Body of pancreas (tissue), 4 donors: Measurements from ENCODE around the gene SNX20. TPM values are rescaled to one million over a fixed set of nuclear protein-coding genes. Genes with fewer than 3 reads are reported as not detected.

Experiments used
- ATAC-seq: fragments of 150-250 bp; one replicate; pipeline ENCODE4 v1.9.1; 2016
- DNase-seq, 4 donors: peaks; one replicate each; pipeline ENCODE4 v3.0.0-alpha.2; 2019
- H3K27ac ChIP-seq, 4 donors: fragments of 200-600 bp; sonication (generic); 1 replicate in 3 of 4; 2 replicates in 1 of 4; pipeline versions ENCODE4 v1.5.1 to v1.6.1; 2016 to 2019; ENCODE audit warnings: mild to moderate bottlenecking in 1 of 4, mixed read lengths in 1 of 4, moderate library complexity in 1 of 4
- H3K27me3 ChIP-seq, 2 donors: fragments of 200-600 bp; sonication (generic); one replicate each; pipeline ENCODE4 v1.6.0; 2016; ENCODE audit warnings: mild to moderate bottlenecking in 1 of 2
- H3K36me3 ChIP-seq, 2 donors: fragments of 200-600 bp; sonication (generic); replicated peaks in 1 of 2; 2 replicates each; pipeline ENCODE4 v1.5.1; 2016; ENCODE audit warnings: low read depth in 2 of 2; ENCODE audit not compliant: insufficient read depth in 1 of 2
- H3K4me1 ChIP-seq: fragments of 200-600 bp; sonication (generic); one replicate; pipeline ENCODE4 v1.6.0; 2016
- H3K4me3 ChIP-seq, 2 donors: fragments of 200-600 bp; sonication (generic); 1 replicate in 1 of 2; 2 replicates in 1 of 2; pipeline ENCODE4 v1.5.1; 2016 to 2019
- H3K9me3 ChIP-seq, 3 donors: fragments of 200-600 bp; sonication (generic); 1 replicate in 2 of 3; 2 replicates in 1 of 3; pipeline ENCODE4 v1.5.1; 2016
- POLR2A ChIP-seq, 3 donors: fragments of 450-650 bp; IDR thresholded peaks; one replicate each; pipeline ENCODE4 v1.6.1; 2016; ENCODE audit warnings: antibody characterized with exemption in 3 of 3, mild to moderate bottlenecking in 2 of 3
- WGBS, 2 donors: methylation state at CpG; one replicate each; pipeline ENCODE4 v1.1.5; 2017; 5-methylcytosine and 5-hydroxymethylcytosine counted together
- intact Hi-C: fragments of 100-400 bp; cut with DNase I; formaldehyde crosslinking; loops from one replicate; pipeline ENCODE4 v1.15.1; 2023
- total RNA-seq, 2 donors: library from RNA; depleted of rRNA; stranded (reverse); fragments of >200 nt; gene quantifications; one replicate each; pipeline ENCODE4 v1.1.0, GENCODE V29; 2016
- TF ChIP-seq, protein P1 (sequence below), 7 experiments: fragments of 450-650 bp in 4 of 7; fragments of 200-600 bp in 3 of 7; sonication (generic) in 3 of 7; IDR thresholded peaks; one replicate each; pipeline ENCODE4 v1.5.1; 2016 to 2019; ENCODE audit warnings: antibody characterized with exemption in 7 of 7

Gene SNX20
- total RNA-seq, 2 donors from 2014 or later: 0.99 to 2.1 TPM

DNA sequence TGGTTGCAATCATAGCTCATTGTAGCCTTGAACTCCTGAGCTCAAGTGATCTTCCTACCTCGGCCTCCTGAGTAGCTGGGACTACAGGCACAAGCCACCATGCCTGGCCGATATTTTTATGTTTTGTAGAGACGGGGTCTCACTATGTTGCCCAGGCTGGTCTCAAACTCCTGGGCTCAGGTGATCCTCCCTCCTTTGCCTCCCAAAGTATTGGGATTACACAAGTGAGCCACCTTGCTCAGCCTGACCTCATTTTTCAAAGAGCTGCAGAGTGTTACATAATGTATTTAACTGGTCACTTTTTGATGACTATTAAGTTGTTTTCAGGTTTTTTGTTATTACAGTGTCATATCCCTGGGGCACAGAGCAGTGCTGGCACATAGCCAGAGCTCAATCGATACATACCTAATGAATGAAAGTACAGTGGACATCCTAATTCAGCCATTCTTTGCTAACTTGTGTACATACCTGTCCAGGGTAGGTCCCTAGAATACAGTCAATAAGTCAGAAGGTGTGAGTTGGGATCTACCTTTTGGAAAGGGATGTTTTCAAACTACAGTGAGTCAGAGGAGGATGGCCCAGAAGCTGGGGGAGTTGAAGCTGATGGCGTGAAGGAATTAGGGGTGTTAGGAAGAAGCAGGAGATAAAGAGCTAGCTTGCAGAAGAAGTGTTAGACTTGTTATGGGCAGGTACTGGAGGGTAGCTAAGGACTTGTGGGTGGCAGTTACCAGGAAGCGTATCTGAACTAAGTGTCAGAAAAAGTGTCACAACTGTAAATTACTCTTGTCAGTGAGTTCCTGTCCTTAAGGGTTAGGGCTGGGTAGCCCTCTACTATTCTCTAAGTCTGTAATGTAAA, 40.7 kb upstream of the SNX20 start:
- no peaks in the 10 kb centered on the region for H3K36me3 ChIP-seq
- peak; percentile 64 for ATAC-seq
- WGBS, 2 donors: 68 to 69% methylated on average over 6 of the region's 6 CpGs
- no peaks in the 10 kb centered on the region for H3K27me3 ChIP-seq
- no peak overlapping the region for H3K4me3 ChIP-seq
- H3K9me3 ChIP-seq: no peaks in the 10 kb centered on the region
- H3K27ac ChIP-seq: peak overlapping the region in 1 of 4 donors; percentile 25
- peaks cover 5% of the 10 kb centered on the region for H3K4me1 ChIP-seq
- intact Hi-C loops: no loop called here
- no peak for TF ChIP-seq POLR2A (IDR thresholded peaks at IDR 0.05)
- TF ChIP-seq, protein P1, sequence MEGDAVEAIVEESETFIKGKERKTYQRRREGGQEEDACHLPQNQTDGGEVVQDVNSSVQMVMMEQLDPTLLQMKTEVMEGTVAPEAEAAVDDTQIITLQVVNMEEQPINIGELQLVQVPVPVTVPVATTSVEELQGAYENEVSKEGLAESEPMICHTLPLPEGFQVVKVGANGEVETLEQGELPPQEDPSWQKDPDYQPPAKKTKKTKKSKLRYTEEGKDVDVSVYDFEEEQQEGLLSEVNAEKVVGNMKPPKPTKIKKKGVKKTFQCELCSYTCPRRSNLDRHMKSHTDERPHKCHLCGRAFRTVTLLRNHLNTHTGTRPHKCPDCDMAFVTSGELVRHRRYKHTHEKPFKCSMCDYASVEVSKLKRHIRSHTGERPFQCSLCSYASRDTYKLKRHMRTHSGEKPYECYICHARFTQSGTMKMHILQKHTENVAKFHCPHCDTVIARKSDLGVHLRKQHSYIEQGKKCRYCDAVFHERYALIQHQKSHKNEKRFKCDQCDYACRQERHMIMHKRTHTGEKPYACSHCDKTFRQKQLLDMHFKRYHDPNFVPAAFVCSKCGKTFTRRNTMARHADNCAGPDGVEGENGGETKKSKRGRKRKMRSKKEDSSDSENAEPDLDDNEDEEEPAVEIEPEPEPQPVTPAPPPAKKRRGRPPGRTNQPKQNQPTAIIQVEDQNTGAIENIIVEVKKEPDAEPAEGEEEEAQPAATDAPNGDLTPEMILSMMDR (IDR thresholded peaks at IDR 0.05): no peak
- peak; percentile 43 to 56 (median 48) for DNase-seq

DNA sequence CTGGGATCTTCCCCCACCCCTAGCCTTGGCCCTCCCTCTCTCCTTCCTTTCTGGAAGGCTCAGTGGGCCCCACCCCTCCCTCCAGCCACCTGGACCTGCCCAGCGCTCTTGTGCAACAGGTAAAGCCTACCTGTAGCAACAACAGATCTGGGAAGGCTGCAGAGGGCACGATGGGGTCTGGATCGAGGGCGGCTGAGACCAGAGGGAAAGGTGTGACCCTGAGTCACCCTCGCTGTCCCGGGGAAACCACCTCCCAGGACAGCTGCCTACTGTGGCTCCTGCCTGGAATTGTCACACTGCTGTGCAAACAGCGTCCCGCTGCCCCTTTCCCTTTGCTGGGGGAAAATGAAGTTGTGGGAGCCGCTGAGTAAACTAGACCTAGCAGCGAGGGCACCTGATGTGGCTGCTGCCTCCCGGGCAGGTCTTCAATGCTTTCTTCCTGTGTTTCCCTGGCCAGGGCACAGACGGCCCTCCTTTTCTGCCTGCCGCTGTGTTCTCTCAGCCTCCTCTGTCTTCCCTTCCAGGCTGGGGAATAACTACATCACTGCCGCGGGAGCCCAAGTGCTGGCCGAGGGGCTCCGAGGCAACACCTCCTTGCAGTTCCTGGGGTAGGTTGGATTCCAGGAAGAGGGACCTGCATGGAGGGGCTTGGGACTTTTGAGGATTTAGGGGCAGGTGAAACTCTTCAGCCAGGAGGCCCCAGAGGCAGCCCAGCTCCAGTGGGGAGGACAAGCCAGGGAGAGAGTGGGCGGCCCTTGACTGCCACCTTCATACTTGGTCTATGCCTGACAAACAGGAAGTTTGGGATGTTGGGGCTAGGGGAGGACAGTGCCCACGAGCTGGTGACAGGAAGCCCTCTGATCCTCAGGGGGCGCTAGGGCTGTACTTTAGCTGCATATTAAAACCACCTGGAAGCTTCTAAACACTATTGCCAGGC, 38.6 kb upstream of the SNX20 start:
- ATAC-seq (peak; percentile 49), DNase-seq (peak in 3 of 4 donors; percentile 38 to 67 (median 60))
- intact Hi-C loops: no loop called here
- TF ChIP-seq, protein P1 (IDR thresholded peaks at IDR 0.05): no peak
- no peak for TF ChIP-seq POLR2A (IDR thresholded peaks at IDR 0.05)
- Histone ChIP-seq H3K4me3 (no peak overlapping the region), H3K27me3 (no peaks in the 10 kb centered on the region), H3K36me3 (no peaks in the 10 kb centered on the region), H3K9me3 (no peaks in the 10 kb centered on the region), H3K4me1 (peaks cover 5% of the 10 kb centered on the region), H3K27ac (no peak overlapping the region)
- 47 to 73% methylated on average over 11 to 20 of the region's 20 CpGs for WGBS, 2 donors

DNA sequence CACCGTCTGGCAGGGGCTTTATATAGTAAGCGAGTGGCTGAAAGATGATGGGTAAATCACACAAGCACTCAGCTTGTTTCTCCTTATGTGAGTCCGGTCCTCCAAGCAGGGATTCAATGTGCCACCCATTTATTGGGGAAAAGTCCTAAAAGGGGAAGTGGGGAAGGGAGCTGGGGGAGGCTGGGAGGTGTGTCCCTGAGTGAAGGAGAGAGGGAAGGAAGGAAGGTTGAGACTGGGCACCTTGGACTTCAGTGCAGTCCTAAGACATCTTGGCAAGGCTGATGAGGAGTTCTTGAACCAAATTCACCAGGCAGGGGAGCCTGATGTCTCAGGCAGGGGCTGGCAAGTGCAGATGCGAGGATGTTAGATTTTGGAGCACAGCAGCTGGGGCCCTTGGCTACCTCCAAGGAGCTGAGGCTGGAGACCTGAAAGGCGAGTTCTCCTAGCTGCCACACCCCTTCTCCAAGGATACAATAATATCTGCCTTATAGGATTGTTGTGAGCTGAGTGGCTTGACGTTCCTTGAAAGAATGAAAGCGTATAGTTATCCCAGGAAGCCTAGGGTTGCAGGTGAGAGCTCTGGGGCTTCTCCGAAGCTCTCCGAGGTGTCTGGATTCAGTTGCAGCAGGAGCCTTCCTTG, 37.8 kb upstream of the SNX20 start:
- no peaks in the 10 kb centered on the region for H3K27me3 ChIP-seq
- ATAC-seq (no peak), DNase-seq (no peak)
- WGBS, 2 donors: 65 to 70% methylated on average over 9 of the region's 9 CpGs
- TF ChIP-seq, protein P1 (IDR thresholded peaks at IDR 0.05): no peak
- no peak for TF ChIP-seq POLR2A (IDR thresholded peaks at IDR 0.05)
- no peak overlapping the region for H3K4me3 ChIP-seq
- intact Hi-C loops: no loop called here
- no peak overlapping the region for H3K27ac ChIP-seq
- no peaks in the 10 kb centered on the region for H3K36me3 ChIP-seq
- H3K9me3 ChIP-seq: no peaks in the 10 kb centered on the region
- peaks cover 5% of the 10 kb centered on the region for H3K4me1 ChIP-seq

DNA sequence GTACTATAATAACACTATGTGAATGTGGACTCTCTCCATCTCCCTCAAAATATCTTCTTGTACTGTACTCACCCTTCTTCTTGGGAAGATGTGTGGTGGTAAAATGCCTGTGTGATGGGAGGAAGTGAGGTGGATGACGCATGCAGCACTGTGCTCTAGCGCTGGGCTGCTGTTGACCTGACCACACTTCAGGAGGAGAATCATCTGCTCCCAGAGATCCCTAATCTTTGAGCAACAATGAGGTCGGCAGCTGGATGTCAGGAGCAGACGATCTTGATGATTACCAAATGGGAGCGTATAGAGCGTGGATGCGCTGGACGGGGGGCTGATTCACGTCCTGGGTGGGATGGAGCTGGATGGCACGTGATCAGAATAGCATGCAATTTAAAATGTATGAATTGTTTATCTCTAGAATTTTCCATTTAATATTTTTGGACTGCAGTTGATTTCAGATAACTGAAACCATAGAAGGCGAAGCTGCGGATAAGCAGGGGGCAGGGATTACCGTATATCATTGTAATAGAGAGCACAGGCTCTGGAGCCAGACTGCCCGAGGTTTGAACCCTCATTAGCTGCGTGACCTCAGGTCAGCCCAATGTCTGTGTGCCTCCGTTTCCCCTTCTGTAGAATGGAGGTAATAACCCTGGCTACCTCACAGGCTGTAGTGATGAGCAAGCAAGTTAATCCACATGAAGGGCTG, 37.1 kb upstream of the SNX20 start:
- WGBS, 2 donors: 66 to 70% methylated on average over 16 of the region's 16 CpGs
- H3K27ac ChIP-seq: no peak overlapping the region
- TF ChIP-seq, protein P1 (IDR thresholded peaks at IDR 0.05): no peak
- TF ChIP-seq POLR2A (IDR thresholded peaks at IDR 0.05): no peak
- intact Hi-C loops: no loop called here
- peaks cover 5% of the 10 kb centered on the region for H3K4me1 ChIP-seq
- no peaks in the 10 kb centered on the region for H3K9me3 ChIP-seq
- no peak overlapping the region for H3K4me3 ChIP-seq
- no peaks in the 10 kb centered on the region for H3K27me3 ChIP-seq
- no peaks in the 10 kb centered on the region for H3K36me3 ChIP-seq
- DNase-seq (no peak), ATAC-seq (no peak)
